NOMO-1 treated with dmso at 0.1 percent for 144 hours (cell line): ENCODE measurements around the gene CLASP1.
"Not testable (repeated sequence)": the region's sequence is repeated elsewhere in the genome, so short reads cannot be mapped to it uniquely, and the experiment has no call there.

Source experiments
- DNase-seq: peaks from one replicate; lab custom pipeline; 2025; ENCODE audit not compliant: unreplicated experiment; lab: John Stamatoyannopoulos, UW

Gene CLASP1

GRCh38 chr2:121479882-121480522, 169.3 kb downstream of the CLASP1 start:
- no peak for DNase-seq

DNA sequence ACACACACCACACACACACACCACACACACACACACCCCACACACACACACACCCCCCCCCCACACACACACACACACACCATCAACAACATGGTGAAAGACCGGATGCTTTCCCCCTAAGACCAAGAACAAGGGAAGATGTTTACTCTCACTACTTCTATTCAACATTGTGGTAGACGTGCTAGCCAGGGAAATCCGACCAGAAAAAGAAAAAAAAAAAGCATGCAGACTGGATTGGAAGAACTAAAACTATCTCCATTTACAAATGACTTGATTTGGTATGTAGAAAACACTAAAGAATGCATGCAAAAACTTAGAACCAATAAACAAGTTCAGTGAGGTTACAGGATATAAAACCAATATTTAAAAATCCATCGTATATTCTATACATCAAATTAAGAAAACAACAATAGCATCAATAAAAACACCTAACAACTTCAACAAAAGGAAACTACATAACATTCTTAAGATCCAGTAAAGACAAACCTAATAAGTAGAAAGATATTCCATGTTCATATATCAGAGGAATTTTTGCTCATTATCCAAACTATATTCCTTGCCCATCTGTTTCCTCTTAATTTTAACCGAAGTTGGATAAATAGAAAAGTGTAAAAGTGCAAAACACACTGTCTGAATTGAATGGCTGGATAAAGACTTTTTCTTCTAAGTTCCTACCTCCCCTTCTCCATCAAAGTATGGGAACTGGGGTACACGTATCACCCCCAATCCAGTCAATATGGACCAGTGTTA, 170.1 kb downstream of the CLASP1 start:
- DNase-seq = no peak

GRCh38 chr2:121478358-121478995, 170.8 kb downstream of the CLASP1 start:
- DNase-seq = not testable (repeated sequence)

- no peak for DNase-seq
Measured at GRCh38 chr2:121476684-121477083, 172.6 kb downstream of the CLASP1 start.

- no peak for DNase-seq
Measured at GRCh38 chr2:121475811-121476571, 173.3 kb downstream of the CLASP1 start.

- DNase-seq = no peak
Measured at GRCh38 chr2:121473512-121473911, 175.8 kb downstream of the CLASP1 start.

DNA sequence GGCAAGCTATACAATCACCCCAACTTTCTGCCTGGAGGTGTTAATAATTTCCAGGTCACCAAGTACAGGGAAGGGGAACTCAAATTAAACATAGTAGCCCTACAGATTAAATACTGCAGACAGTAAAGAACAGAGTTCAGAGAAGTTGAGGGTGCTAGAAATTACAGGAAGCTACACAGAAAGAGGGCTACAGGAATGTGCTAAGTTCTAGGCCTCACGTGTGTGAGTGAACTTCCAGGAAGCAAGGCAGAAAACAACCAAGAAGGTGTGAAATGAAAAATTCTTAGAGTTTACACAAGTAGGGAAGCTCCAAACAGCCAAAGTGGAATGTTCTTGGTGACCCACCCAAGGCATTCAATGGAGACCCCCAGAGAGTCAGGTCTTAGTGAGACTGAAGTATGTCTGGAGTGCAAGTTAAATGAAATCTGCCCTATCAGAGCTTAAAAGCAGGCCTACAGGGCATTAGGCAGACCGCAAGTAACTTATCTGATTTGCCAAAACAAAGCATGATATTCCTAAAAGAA, 176.7 kb downstream of the CLASP1 start:
- no peak for DNase-seq

- DNase-seq = no peak
Measured at GRCh38 chr2:121471532-121472469, 177.5 kb downstream of the CLASP1 start.

DNA sequence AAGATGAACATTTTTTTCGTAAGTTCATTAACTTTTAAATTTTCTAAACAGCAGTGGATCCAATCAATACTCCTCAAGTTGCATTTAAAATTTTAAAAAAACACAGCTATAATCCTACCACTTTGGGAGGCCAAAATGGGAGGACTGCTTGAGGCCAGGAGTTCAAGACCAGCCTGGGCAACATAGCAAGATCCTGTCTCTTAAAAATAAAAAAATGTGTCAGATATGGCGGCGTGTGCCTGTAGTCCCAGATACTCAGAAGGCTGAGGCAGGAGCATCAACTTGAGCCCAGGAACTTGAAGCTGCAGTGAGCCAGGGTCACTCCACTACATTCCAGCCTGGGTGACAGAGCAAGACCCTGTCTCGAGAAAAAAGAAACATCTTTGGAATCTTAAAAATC, 178.3 kb downstream of the CLASP1 start:
- DNase-seq = no peak

DNA sequence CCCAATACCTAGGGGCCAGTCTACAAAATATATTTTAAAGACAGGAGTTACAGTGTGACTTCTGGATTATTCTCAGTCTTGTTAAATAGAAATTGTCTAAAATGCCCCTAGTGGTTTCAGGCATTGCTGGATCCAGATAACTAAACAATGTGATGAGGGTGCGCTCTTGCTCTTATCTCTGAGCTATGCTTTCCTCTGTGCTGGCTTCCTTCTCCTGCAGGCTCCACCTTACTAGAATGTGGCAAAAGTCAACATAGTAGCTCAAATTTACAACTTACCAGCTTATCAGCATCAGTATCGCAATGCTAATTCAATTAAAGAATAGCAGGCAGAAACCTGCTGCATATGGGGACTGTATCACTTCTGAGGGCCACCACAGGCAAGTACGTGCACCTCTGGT, 179.9 kb downstream of the CLASP1 start:
- DNase-seq = no peak

DNA sequence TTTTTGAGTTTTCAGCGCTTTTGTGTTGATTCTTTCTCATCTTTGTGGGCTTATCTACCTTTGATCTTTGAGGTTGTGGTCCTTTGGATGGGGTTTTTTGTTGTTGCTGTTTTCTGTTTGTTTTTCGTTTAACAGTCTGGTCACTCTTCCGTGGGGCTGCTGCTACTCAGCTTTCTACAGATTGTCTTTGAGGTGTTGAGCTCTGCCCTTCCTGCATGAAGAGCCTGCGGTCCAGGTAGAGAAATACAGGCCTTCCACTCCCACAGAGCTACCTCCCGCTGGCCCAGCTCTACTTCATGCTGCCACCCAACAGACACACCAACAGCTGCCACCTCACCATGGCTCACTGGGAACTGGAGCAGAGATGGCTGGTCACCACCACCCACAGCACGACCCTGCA, 180.3 kb downstream of the CLASP1 start:
- DNase-seq = no peak

DNA sequence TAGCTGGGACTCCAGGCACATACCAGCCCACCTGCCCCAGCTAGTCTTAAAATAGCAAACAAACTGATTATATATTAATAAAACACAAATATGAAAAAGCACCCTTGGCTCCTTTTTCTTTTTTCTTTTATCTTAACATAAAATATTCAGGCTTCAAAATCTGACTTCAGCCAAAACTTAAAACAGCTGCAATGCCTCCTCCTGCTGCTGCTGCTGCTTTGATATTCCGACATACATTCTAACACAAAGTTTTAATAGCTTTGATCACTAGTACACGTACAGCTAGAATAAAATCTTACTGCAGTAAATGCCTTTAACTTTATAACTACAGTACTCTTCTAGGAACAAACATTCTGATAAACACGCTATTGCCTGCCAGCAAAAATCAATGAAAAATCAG, 190.0 kb downstream of the CLASP1 start:
- DNase-seq = no peak

DNA sequence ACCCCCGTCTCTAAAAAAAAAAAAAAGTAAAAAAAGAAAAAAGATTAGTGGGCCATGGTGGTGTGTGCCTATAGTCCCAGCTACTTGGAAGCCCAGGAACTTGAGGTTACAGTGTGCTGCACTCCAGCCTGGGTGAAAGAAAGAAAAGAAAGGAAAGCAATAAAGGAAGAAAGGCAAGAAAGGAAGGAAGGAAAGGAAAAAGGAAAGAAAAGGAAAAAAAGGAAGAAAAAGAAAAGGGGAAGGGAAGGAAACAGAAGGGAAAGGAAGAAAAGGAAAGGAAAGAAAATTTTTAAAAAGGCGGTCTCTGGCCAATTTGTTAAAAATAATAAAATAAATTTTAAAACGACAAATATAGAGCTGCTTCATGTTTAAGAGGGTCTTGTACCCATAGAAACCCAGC, 192.9 kb downstream of the CLASP1 start:
- DNase-seq = no peak

GRCh38 chr2:121455446-121455845, 193.8 kb downstream of the CLASP1 start:
- DNase-seq = no peak

DNA sequence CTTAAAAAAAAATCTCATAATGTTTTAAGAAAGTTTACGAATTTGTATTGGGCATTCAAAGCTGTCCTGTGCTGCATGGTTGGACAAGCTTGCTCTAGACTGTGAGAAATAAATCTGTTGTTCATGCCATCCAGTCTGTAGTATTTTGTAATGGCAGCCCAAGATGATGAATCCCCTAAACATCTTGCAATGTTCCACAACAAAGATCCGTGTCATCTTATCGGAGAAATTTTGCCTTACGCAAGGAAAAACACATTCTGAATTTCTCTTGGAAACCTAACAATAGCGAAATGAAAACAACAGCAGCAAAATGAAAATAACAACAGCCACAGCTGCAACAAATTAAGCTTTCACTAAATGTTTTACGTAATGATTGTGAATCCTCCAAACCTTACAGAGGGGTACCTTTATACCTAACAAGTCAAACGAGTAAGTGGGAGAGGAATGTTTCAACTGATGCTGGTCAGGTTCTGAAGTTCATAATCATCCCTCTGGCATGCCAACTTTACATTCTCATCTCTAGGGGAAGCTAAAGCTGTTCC, 194.6 kb downstream of the CLASP1 start:
- DNase-seq = no peak

- no peak for DNase-seq
Measured at GRCh38 chr2:121451398-121451797, 197.9 kb downstream of the CLASP1 start.

GRCh38 chr2:121450301-121450700, 199.0 kb downstream of the CLASP1 start:
- DNase-seq = no peak

DNA sequence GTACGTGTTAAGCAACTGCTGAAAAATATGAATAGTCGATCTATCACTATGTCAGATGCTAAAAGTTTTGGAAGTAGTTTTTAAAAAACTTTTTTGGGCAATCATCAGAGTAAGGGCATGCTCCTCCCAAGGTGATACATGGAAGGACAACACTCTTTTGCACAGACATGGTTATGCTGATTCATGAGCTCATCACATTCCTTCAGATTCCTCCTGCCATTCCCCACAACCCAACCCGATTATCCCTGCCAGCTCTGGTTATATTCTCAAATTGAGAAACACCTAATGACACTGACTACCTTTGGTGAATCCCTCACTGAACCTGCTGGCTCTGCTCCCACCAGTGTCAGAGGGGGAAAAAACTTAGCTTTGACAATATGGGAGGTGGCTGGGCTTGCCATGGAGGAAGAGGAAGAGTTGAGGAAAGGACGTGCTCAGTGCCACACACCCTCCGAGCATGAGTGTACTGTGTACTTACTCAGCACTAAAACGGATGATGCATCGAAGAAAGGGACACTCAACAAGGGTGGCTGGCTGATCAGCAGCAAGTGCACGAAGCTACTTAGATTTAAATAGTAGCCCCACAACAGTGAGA, 202.5 kb downstream of the CLASP1 start:
- DNase-seq = no peak

- no peak for DNase-seq
Measured at GRCh38 chr2:121442889-121443288, 206.4 kb downstream of the CLASP1 start.

DNA sequence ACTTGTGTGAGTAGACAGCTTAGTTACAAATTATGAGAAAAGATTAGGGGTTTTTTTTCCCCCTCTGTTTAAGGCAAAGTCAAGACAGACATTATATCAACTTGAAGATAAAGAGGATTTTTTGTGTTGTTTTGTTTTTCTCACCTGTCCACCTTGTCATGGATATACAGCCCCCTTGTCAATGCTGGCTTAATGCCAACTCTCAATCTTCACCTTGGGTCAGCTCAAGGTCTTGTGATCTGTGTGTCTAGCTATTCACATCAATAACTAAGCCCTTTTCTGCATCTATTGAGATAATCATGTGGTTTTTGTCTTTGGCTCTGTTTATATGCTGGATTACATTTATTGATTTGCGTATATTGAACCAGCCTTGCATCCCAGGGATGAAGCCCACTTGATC, 211.0 kb downstream of the CLASP1 start:
- not testable (repeated sequence) for DNase-seq
